HepG2 (cell line): ENCODE data around the gene DLL3. TPM values are rescaled to one million over a fixed set of nuclear protein-coding genes. Genes with fewer than 3 reads are reported as not detected.

Experiments
- ATAC-seq: fragments of 200-7000 bp; cut with Tn5 transposase; 3 replicates; pipeline ENCODE4 v1.9.1; 2020; ENCODE audit warnings: mild to moderate bottlenecking, moderate library complexity
- BruUV-seq: library from RNA; stranded (reverse); fragments of 400-500 nt; replicated peaks from 2 replicates; lab custom pipeline; 2021; lab: Mats Ljungman, UMichigan
- CTCF ChIA-PET: fragments of 300-600 bp; formaldehyde crosslinking; extraction: SDS; loops from one replicate; lab custom pipeline; 2021; ENCODE audit warnings: low total read pairs, inconsistent platforms, low intra/inter-chr PET ratio; lab: Yijun Ruan, JAX
- POLR2A ChIA-PET: fragments of 350-600 bp; sonication (Branson Sonifier 250); formaldehyde crosslinking; loops from one replicate; lab custom pipeline; 2020; ENCODE audit warnings: antibody characterized with exemption, inconsistent platforms; lab: Yijun Ruan, JAX
- DNase-seq: peaks from one replicate; pipeline ENCODE4 v3.0.0-alpha.2; 2015; ENCODE audit warnings: low spot score
- FAIRE-seq: peaks from 3 replicates; lab custom pipeline; 2011; peaks lifted over from hg19 to GRCh38; lab: Jason Lieb, UNC
- H2AFZ ChIP-seq: one replicate; pipeline ENCODE4 v1.6.1; 2011; ENCODE audit warnings: low read length, inconsistent platforms
- H3K27ac ChIP-seq: fragments of 300-600 bp; 3 replicates; pipeline ENCODE4 v1.8.0; 2011; ENCODE audit warnings: mixed run types, mild to moderate bottlenecking, mixed read lengths, low read length, inconsistent platforms; ENCODE audit not compliant: insufficient read depth; ENCODE audit errors: extremely low read length
- H3K27me3 ChIP-seq, 2 experiments: fragments of 200-600 bp in 1 of 2; 2 replicates in 1 of 2; 3 replicates in 1 of 2; pipeline versions ENCODE4 v1.6.0 to v1.8.0; 2011; ENCODE audit warnings: low read length in 2 of 2, mild to moderate bottlenecking in 2 of 2, moderate library complexity in 2 of 2, inconsistent platforms in 1 of 2; ENCODE audit not compliant: insufficient read depth in 2 of 2, control insufficient read depth in 1 of 2
- H3K36me3 ChIP-seq, 2 experiments: fragments of 200-600 bp in 1 of 2; replicated peaks in 1 of 2; 2 replicates in 1 of 2; 3 replicates in 1 of 2; pipeline versions ENCODE4 v1.5.1 to v1.8.0; 2011; ENCODE audit warnings: low read length in 2 of 2, inconsistent platforms in 1 of 2; ENCODE audit not compliant: insufficient read depth in 2 of 2, control insufficient read depth in 1 of 2
- H3K4me1 ChIP-seq: 2 replicates; pipeline ENCODE4 v1.5.1; 2012; ENCODE audit warnings: low read length, inconsistent platforms; ENCODE audit not compliant: insufficient read depth
- H3K4me2 ChIP-seq: 2 replicates; pipeline ENCODE4 v1.6.0; 2011; ENCODE audit warnings: low read depth, low read length, inconsistent platforms
- H3K4me3 ChIP-seq, 3 experiments: fragments of 200-600 bp in 1 of 3; sonication (generic), shearing (Covaris generic) in 1 of 3; replicated peaks in 1 of 3; 2 replicates each; pipeline ENCODE4 v1.5.1; 2011 to 2016; ENCODE audit warnings: low read length in 3 of 3, inconsistent platforms in 2 of 3, low read depth in 2 of 3, mild to moderate bottlenecking in 2 of 3, control low read depth in 1 of 3, mixed read lengths in 1 of 3; ENCODE audit not compliant: insufficient read depth in 1 of 3
- H3K79me2 ChIP-seq: one replicate; pipeline ENCODE4 v1.6.1; 2011; ENCODE audit warnings: low read length, inconsistent platforms; ENCODE audit not compliant: insufficient read depth
- H3K9ac ChIP-seq: 2 replicates; pipeline ENCODE4 v1.6.0; 2011; ENCODE audit warnings: mild to moderate bottlenecking, low read depth, low read length, inconsistent platforms; ENCODE audit not compliant: insufficient read depth
- H3K9me3 ChIP-seq: 2 replicates; pipeline ENCODE4 v1.5.1; 2012; ENCODE audit warnings: mild to moderate bottlenecking, low read length
- H4K20me1 ChIP-seq: 2 replicates; pipeline ENCODE4 v1.6.0; 2011; ENCODE audit warnings: inconsistent platforms, mild to moderate bottlenecking, low read length, moderate library complexity; ENCODE audit not compliant: insufficient read depth
- DNMT1 ChIP-seq: sonication (generic); formaldehyde crosslinking; IDR thresholded peaks from 2 replicates; pipeline ENCODE4 v1.5.1; 2020; ENCODE audit warnings: mild to moderate bottlenecking, missing genetic modification reagents
- HMG20B ChIP-seq: conservative IDR thresholded peaks from 2 replicates; pipeline ENCODE4 v1.6.1; 2016; ENCODE audit warnings: missing genetic modification reagents, missing compliant biosample characterization
- ISX ChIP-seq: sonication (generic); formaldehyde crosslinking; conservative IDR thresholded peaks from 2 replicates; pipeline ENCODE4 v1.5.0; 2020; ENCODE audit warnings: missing genetic modification reagents
- MTF2 ChIP-seq: sonication (generic); formaldehyde crosslinking; IDR thresholded peaks from 2 replicates; pipeline ENCODE4 v1.5.0; 2020; ENCODE audit warnings: missing genetic modification reagents, borderline replicate concordance
- PHB2 ChIP-seq: fragments of 450-650 bp; IDR thresholded peaks from 2 replicates; pipeline ENCODE4 v1.6.1; 2018; ENCODE audit not compliant: partially characterized antibody
- RARA ChIP-seq: IDR thresholded peaks from 2 replicates; pipeline ENCODE4 v1.6.1; 2016; ENCODE audit warnings: missing genetic modification reagents, missing compliant biosample characterization
- SOX6 ChIP-seq, 2 experiments: fragments of 450-650 bp in 1 of 2; sonication (generic) in 1 of 2; formaldehyde crosslinking in 1 of 2; IDR thresholded peaks; 2 replicates each; pipeline versions ENCODE4 v1.4.0 to v1.6.1; 2017 to 2020; ENCODE audit warnings: antibody characterized with exemption in 1 of 2, mild to moderate bottlenecking in 1 of 2, missing genetic modification reagents in 1 of 2
- ZFP36 ChIP-seq: fragments of 150-350 bp; IDR thresholded peaks from 2 replicates; pipeline ENCODE4 v1.6.1; 2018; ENCODE audit warnings: borderline replicate concordance, low read length, low read depth; ENCODE audit not compliant: partially characterized antibody
- ZNF788 ChIP-seq: sonication (generic); formaldehyde crosslinking; IDR thresholded peaks from 2 replicates; pipeline ENCODE4 v1.5.0; 2020; ENCODE audit warnings: mild to moderate bottlenecking, missing genetic modification reagents, borderline replicate concordance
- ZNF879 ChIP-seq: sonication (generic); formaldehyde crosslinking; IDR thresholded peaks from 2 replicates; pipeline ENCODE4 v1.8.1; 2023; ENCODE audit warnings: missing genetic modification reagents
- WGBS: methylation state at CpG from one replicate; pipeline ENCODE4 v1.1.6; 2017; ENCODE audit warnings: low lambda C conversion rate; 5-methylcytosine and 5-hydroxymethylcytosine counted together
- in situ Hi-C: cut with HindIII; loops from 2 replicates; pipeline ENCODE4 v1.10.0; 2017; ENCODE audit warnings: low pct_unique_long_range_greater_than_20kb; ENCODE audit not compliant: extremely low pct_ligation_motif_present
- intact Hi-C: fragments of 100-400 bp; cut with micrococcal nuclease; formaldehyde crosslinking; loops from one replicate; pipeline ENCODE4 v1.10.0; 2022; ENCODE audit not compliant: unreplicated experiment
- polyA plus RNA-seq, 8 experiments: library from polyadenylated mRNA; depleted of rRNA in 3 of 8; stranded (reverse) in 7 of 8; unstranded in 1 of 8; fragments of >200 nt; fragmentation: Illumina TruSeq in 4 of 8; extraction: Trizol in 4 of 8; gene quantifications; 2 replicates each; pipeline versions ENCODE4 v1.2.1 to v1.2.3, GENCODE V29; 2011 to 2016; ENCODE audit warnings: low read depth in 4 of 8, missing spikeins in 1 of 8, mixed read lengths in 1 of 8; ENCODE audit not compliant: insufficient read depth in 1 of 8
- total RNA-seq, 5 experiments: library from RNA; depleted of rRNA; stranded (reverse); fragments of >200 nt; fragmentation: Illumina TruSeq; extraction: Trizol; gene quantifications; 2 replicates each; pipeline ENCODE4 v1.2.3, GENCODE V29; 2016; ENCODE audit warnings: low read depth in 1 of 5
- TF ChIP-seq, protein P1 (sequence below): sonication (generic); formaldehyde crosslinking; conservative IDR thresholded peaks from 2 replicates; pipeline ENCODE4 v1.4.0; 2020; ENCODE audit warnings: missing genetic modification reagents

The DLL3 gene
- total and polyA plus RNA-seq, 2 of the 13 experiments (the other 11 are each of a cell fraction or from before 2014, with no cell fraction given): 0.35 to 0.55 TPM

GRCh38 chr19:39469036-39469435 lies 29.7 kb upstream of the DLL3 start:
- H3K36me3 ChIP-seq: peaks cover 58 to 96% of the 10 kb centered on the region in 2 experiments
- 98% methylated on average over 5 of the region's 11 CpGs for WGBS
- ATAC-seq: no peak
- no peaks in the 10 kb centered on the region for H3K27me3 ChIP-seq
- H3K27ac ChIP-seq: no peak overlapping the region
- H3K9ac ChIP-seq: no peak overlapping the region
- CTCF ChIA-PET: no interaction called here
- intact Hi-C loops (no loop called here), in situ Hi-C loops (no loop called here)
- H3K79me2 ChIP-seq: no peaks in the 10 kb centered on the region
- POLR2A ChIA-PET: no interaction called here
- H3K4me1 ChIP-seq: no peaks in the 10 kb centered on the region
- no peak for TF ChIP-seq RARA (CRISPR knock-in tag)
- TF ChIP-seq, protein P1, sequence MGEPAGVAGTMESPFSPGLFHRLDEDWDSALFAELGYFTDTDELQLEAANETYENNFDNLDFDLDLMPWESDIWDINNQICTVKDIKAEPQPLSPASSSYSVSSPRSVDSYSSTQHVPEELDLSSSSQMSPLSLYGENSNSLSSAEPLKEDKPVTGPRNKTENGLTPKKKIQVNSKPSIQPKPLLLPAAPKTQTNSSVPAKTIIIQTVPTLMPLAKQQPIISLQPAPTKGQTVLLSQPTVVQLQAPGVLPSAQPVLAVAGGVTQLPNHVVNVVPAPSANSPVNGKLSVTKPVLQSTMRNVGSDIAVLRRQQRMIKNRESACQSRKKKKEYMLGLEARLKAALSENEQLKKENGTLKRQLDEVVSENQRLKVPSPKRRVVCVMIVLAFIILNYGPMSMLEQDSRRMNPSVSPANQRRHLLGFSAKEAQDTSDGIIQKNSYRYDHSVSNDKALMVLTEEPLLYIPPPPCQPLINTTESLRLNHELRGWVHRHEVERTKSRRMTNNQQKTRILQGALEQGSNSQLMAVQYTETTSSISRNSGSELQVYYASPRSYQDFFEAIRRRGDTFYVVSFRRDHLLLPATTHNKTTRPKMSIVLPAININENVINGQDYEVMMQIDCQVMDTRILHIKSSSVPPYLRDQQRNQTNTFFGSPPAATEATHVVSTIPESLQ (CRISPR knock-in tag): no peak
- TF ChIP-seq ZFP36: no peak
- TF ChIP-seq ZNF879 (CRISPR knock-in tag): no peak
- no peak for TF ChIP-seq HMG20B (CRISPR knock-in tag)
- TF ChIP-seq SOX6 (IDR thresholded peaks at IDR 0.05): no peak
- TF ChIP-seq SOX6 (CRISPR knock-in tag; IDR thresholded peaks at IDR 0.05): no peak
- no peak for TF ChIP-seq PHB2
- TF ChIP-seq DNMT1 (CRISPR knock-in tag): no peak
- no peak for TF ChIP-seq ISX (CRISPR knock-in tag)
- TF ChIP-seq MTF2 (CRISPR knock-in tag): no peak
- no peak for TF ChIP-seq ZNF788 (CRISPR knock-in tag)
- no peak overlapping the region for H2AFZ ChIP-seq
- H4K20me1 ChIP-seq: no peaks in the 10 kb centered on the region
- no peak overlapping the region for H3K4me3 ChIP-seq
- H3K4me2 ChIP-seq: no peak overlapping the region
- no peak for FAIRE-seq
- no TSS peak for BruUV-seq
- H3K9me3 ChIP-seq: no peaks in the 10 kb centered on the region
- no peak for DNase-seq
